Peyer's patch (tissue), 4 donors: ENCODE data around the gene SMARCC2.

ENCODE experiments used
- POLR2A ChIP-seq, 2 donors: fragments of 450-650 bp; IDR thresholded peaks; one replicate each; pipeline ENCODE4 v1.5.1; 2017; ENCODE audit warnings: antibody characterized with exemption in 2 of 2, mild to moderate bottlenecking in 2 of 2, moderate library complexity in 2 of 2
- TF ChIP-seq, protein P1 (sequence below), 6 experiments: fragments of 450-650 bp in 4 of 6; fragments of 200-600 bp in 2 of 6; sonication (generic) in 1 of 6; IDR thresholded peaks; one replicate each; pipeline ENCODE4 v1.5.1; 2017 to 2019; ENCODE audit warnings: antibody characterized with exemption in 6 of 6, mild to moderate bottlenecking in 3 of 6, moderate library complexity in 1 of 6

DNA sequence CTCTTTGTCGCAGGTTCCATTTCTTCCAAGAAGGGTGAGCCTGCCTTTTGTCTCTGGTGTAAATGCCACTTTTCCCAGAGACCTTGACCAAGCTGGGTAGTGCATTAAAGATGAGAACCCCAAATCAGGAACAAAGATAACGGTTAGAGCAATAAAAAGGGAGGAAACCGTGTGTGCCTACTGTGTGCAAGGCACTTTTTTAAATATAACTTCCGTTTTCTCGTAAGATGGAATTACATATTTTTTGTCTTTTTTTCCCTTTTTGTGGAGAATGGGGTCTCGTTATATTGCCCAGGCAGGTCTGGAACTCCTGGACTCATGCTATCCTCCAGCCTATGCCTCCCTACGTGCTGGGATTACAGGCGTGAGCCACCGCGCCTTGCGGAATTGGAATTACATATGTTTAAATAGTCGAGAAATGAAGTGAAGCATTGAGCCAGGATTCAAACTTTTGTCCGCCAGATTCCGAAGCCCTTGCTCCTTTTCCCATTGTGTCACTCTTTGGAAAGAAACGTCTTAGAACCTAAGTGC is 34.4 kb upstream of the SMARCC2 start:
- TF ChIP-seq, protein P1, sequence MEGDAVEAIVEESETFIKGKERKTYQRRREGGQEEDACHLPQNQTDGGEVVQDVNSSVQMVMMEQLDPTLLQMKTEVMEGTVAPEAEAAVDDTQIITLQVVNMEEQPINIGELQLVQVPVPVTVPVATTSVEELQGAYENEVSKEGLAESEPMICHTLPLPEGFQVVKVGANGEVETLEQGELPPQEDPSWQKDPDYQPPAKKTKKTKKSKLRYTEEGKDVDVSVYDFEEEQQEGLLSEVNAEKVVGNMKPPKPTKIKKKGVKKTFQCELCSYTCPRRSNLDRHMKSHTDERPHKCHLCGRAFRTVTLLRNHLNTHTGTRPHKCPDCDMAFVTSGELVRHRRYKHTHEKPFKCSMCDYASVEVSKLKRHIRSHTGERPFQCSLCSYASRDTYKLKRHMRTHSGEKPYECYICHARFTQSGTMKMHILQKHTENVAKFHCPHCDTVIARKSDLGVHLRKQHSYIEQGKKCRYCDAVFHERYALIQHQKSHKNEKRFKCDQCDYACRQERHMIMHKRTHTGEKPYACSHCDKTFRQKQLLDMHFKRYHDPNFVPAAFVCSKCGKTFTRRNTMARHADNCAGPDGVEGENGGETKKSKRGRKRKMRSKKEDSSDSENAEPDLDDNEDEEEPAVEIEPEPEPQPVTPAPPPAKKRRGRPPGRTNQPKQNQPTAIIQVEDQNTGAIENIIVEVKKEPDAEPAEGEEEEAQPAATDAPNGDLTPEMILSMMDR (IDR thresholded peaks at IDR 0.05): no peak
- TF ChIP-seq POLR2A (IDR thresholded peaks at IDR 0.05): no peak
